CD4-positive, CD25-positive, alpha-beta regulatory T cell (primary cell): Measurements from ENCODE around the gene ULK1. TPM values are rescaled to one million over a fixed set of nuclear protein-coding genes. Genes with fewer than 3 reads are reported as not detected.
A peak's percentile ranks its signal among the peaks of the same experiment; 100 is the strongest.

Experiments used
- ATAC-seq, 2 donors: fragments of 150-1000 bp; cut with Tn5 transposase; one replicate each; pipeline ENCODE4 v1.10.0; 2021; ENCODE audit warnings: low read depth in 2 of 2, moderate number of reproducible peaks in 2 of 2, moderate library complexity in 1 of 2
- DNase-seq, 3 donors: peaks; one replicate each; pipeline versions ENCODE4 v3.0.0 to v3.0.0-alpha.2; 2012 to 2022; ENCODE audit warnings: mixed read lengths in 1 of 3
- H3K27ac ChIP-seq: one replicate; pipeline ENCODE4 v1.7.0; 2013; ENCODE audit warnings: mild to moderate bottlenecking, low read length; ENCODE audit not compliant: insufficient read depth, poor library complexity, severe bottlenecking
- H3K27me3 ChIP-seq: one replicate; pipeline ENCODE4 v1.7.0; 2013; ENCODE audit warnings: low read length; ENCODE audit not compliant: control insufficient read depth, insufficient read depth
- H3K36me3 ChIP-seq: one replicate; pipeline ENCODE4 v1.7.0; 2013; ENCODE audit warnings: mild to moderate bottlenecking, low read length, moderate library complexity; ENCODE audit not compliant: control insufficient read depth, insufficient read depth
- H3K4me1 ChIP-seq: 2 replicates; pipeline ENCODE4 v1.7.0; 2013; ENCODE audit warnings: mild to moderate bottlenecking, low read length; ENCODE audit not compliant: insufficient read depth, control insufficient read depth, poor library complexity, severe bottlenecking
- H3K4me3 ChIP-seq: one replicate; pipeline ENCODE4 v1.7.0; 2013; ENCODE audit warnings: low read depth, mild to moderate bottlenecking, low read length, moderate library complexity
- H3K9me3 ChIP-seq, 2 experiments: 1 replicate in 1 of 2; 2 replicates in 1 of 2; pipeline ENCODE4 v1.7.0; 2013; ENCODE audit warnings: low read length in 2 of 2, mild to moderate bottlenecking in 1 of 2, moderate library complexity in 1 of 2; ENCODE audit not compliant: control insufficient read depth in 2 of 2
- H3K27ac Mint-ChIP-seq, 3 donors: one replicate each; pipeline ENCODE4 v1.8.0; 2020 to 2022; ENCODE audit warnings: mild to moderate bottlenecking in 3 of 3, mixed read lengths in 3 of 3, moderate library complexity in 2 of 3
- H3K27me3 Mint-ChIP-seq: one replicate; pipeline ENCODE4 v1.8.0; 2022; ENCODE audit warnings: mild to moderate bottlenecking, mixed read lengths
- H3K36me3 Mint-ChIP-seq: one replicate; pipeline ENCODE4 v1.8.0; 2020; ENCODE audit warnings: mixed read lengths
- H3K4me1 Mint-ChIP-seq, 4 donors: one replicate each; pipeline ENCODE4 v1.8.0; 2020 to 2022; ENCODE audit warnings: mixed read lengths in 4 of 4, mild to moderate bottlenecking in 1 of 4
- H3K4me3 Mint-ChIP-seq, 4 donors: one replicate each; pipeline ENCODE4 v1.8.0; 2020 to 2022; ENCODE audit warnings: mild to moderate bottlenecking in 4 of 4, mixed read lengths in 4 of 4, moderate library complexity in 3 of 4
- H3K9me3 Mint-ChIP-seq, 7 donors: one replicate each; pipeline ENCODE4 v1.8.0; 2020 to 2022; ENCODE audit warnings: mixed read lengths in 7 of 7, mild to moderate bottlenecking in 3 of 7, moderate library complexity in 2 of 7
- polyA plus RNA-seq, 4 donors: library from polyadenylated mRNA; unstranded; fragments of 300-500 nt; fragmentation: Illumina TruSeq; gene quantifications; one replicate each; pipeline ENCODE4 v1.2.3, GENCODE V29; 2021
- total RNA-seq: library from RNA; stranded (reverse); gene quantifications from one replicate; pipeline ENCODE4 v1.2.3, GENCODE V29; 2022

The ULK1 gene
- total and polyA plus RNA-seq, 5 donors from 2014 or later, result 0.20 to 90.0 (median 0.46) TPM

GRCh38 chr12:131919051-131919347 lies 24.6 kb downstream of the ULK1 start:
- no peak overlapping the region for H3K27ac ChIP-seq
- Mint-ChIP-seq H3K36me3 (no peaks in the 10 kb centered on the region), H3K27me3 (no peaks in the 10 kb centered on the region), H3K9me3 (no peaks in the 10 kb centered on the region), H3K27ac (no peak overlapping the region), H3K4me3 (no peak overlapping the region), H3K4me1 (no peaks in the 10 kb centered on the region)
- no peak overlapping the region for H3K4me3 ChIP-seq
- H3K9me3 ChIP-seq, result no peaks in the 10 kb centered on the region
- ATAC-seq (no peak), DNase-seq (no peak)
- no peaks in the 10 kb centered on the region for H3K27me3 ChIP-seq
- H3K4me1 ChIP-seq, result no peaks in the 10 kb centered on the region
- peaks cover 11% of the 10 kb centered on the region for H3K36me3 ChIP-seq

DNA sequence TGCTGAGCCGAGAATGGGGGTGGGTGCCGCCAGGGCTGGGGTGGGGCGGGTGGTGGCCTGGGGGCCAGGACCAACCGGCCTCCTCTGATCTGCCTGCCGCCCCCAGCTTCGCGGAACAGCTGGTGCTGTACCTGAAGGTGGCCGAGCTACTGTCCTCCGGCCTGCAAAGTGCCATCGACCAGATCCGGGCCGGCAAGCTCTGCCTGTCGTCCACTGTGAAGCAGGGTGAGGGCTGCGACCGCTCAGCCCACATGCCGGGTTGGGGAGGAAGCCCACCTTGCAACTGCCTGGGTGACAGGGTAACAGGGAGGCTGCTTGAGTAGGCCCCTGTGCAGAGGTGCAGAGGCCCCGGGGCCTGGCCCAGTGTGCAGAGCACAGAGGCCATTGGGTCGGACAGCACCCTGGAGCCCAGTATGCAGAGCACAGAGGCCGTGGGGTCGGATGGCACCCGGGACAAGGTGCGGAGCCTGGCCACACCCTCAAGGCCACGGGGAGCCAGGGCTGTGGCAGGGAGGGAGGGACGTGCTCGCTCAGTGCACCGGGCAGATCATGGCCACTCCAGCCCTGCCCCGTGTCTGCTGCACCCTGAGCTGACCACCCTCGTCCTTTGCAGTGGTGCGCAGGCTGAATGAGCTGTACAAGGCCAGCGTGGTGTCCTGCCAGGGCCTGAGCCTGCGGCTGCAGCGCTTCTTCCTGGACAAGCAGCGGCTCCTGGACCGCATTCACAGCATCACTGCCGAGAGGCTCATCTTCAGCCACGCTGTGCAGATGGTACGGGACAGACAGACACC lies 25.1 kb downstream of the ULK1 start:
- Histone ChIP-seq H3K9me3 (no peaks in the 10 kb centered on the region), H3K36me3 (peaks cover 11% of the 10 kb centered on the region), H3K27ac (no peak overlapping the region), H3K27me3 (no peaks in the 10 kb centered on the region), H3K4me1 (peaks cover 5% of the 10 kb centered on the region), H3K4me3 (no peak overlapping the region)
- no peak for DNase-seq
- no peaks in the 10 kb centered on the region for H3K27me3 Mint-ChIP-seq
- H3K9me3 Mint-ChIP-seq, result no peaks in the 10 kb centered on the region
- H3K27ac Mint-ChIP-seq, result no peak overlapping the region
- peaks cover 0 to 2% (median 0%) of the 10 kb centered on the region in 4 donors for H3K4me1 Mint-ChIP-seq
- no peak overlapping the region for H3K4me3 Mint-ChIP-seq
- ATAC-seq, result peak in 1 of 2 donors; percentile 8
- no peaks in the 10 kb centered on the region for H3K36me3 Mint-ChIP-seq

GRCh38 chr12:131920157-131920508 lies 25.7 kb downstream of the ULK1 start:
- DNase-seq (no peak), ATAC-seq (no peak)
- Mint-ChIP-seq H3K36me3 (no peaks in the 10 kb centered on the region), H3K27ac (no peak overlapping the region), H3K9me3 (no peaks in the 10 kb centered on the region), H3K4me3 (no peak overlapping the region), H3K4me1 (peaks cover 0 to 6% (median 2%) of the 10 kb centered on the region in 4 donors), H3K27me3 (no peaks in the 10 kb centered on the region)
- H3K27ac ChIP-seq, result no peak overlapping the region
- no peaks in the 10 kb centered on the region for H3K27me3 ChIP-seq
- peaks cover 7% of the 10 kb centered on the region for H3K4me1 ChIP-seq
- H3K36me3 ChIP-seq, result peaks cover 7% of the 10 kb centered on the region
- H3K9me3 ChIP-seq, result no peaks in the 10 kb centered on the region
- no peak overlapping the region for H3K4me3 ChIP-seq

GRCh38 chr12:131920902-131921840 lies 26.7 kb downstream of the ULK1 start:
- DNase-seq (no peak), ATAC-seq (no peak)
- no peak overlapping the region for H3K4me3 ChIP-seq
- Mint-ChIP-seq H3K36me3 (no peaks in the 10 kb centered on the region), H3K27ac (no peak overlapping the region), H3K9me3 (no peaks in the 10 kb centered on the region), H3K4me3 (peak overlapping the region in 1 of 4 donors; percentile 4), H3K4me1 (peaks cover 0 to 6% (median 3%) of the 10 kb centered on the region in 4 donors), H3K27me3 (no peaks in the 10 kb centered on the region)
- H3K9me3 ChIP-seq, result no peaks in the 10 kb centered on the region
- H3K36me3 ChIP-seq, result peaks cover 2% of the 10 kb centered on the region
- H3K27me3 ChIP-seq, result no peaks in the 10 kb centered on the region
- peaks cover 7% of the 10 kb centered on the region for H3K4me1 ChIP-seq
- H3K27ac ChIP-seq, result no peak overlapping the region

DNA sequence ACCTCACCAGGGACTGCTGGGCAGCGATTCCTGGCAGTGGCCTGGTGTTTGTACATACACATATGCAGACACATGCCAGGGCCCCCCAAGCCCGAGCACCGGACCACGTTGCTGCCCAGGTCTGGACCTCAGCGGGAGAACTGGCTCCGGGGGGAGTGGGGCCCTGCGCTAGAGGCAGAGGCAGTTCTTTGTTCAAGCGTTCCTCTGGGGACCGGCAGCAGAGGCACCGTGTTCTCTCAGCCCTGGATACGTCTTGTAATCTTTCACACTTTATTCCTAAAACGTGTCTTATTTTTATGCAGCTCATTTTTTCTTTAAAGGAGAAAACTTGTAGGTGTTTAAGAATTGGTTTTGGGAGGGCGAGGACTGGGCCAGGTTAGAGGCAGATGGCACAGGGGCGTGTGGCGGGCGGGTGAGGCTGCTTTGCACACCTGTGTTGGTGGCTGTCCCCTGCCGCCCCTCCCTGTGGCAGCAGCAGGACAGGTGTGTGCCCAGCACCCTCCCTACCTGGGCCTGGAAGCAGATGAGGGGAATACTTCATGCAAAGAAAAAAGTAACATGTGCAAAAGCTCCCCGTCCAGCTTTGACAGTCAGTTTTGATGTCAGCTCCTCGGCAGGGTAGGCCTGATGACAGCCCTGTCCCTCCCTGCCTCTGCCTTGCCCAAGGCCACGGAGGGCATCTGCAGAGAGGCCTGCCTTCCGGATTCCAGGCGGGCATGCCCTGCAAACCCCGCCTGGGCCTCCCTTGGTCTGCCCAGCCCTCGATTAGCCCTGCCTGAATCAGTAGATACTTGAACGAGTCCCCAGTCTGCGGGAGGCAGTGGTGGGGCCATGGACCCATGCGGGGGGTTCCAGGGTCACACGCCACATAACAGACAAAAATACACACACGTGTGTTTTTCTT lies 27.7 kb downstream of the ULK1 start:
- peak overlapping the region in 1 of 3 donors; percentile 56 for H3K27ac Mint-ChIP-seq
- Histone ChIP-seq H3K9me3 (no peaks in the 10 kb centered on the region), H3K27ac (no peak overlapping the region), H3K4me1 (peaks cover 7% of the 10 kb centered on the region), H3K4me3 (no peak overlapping the region), H3K27me3 (no peaks in the 10 kb centered on the region), H3K36me3 (peaks cover 2% of the 10 kb centered on the region)
- peak overlapping the region in 1 of 4 donors; percentile 60 for H3K4me3 Mint-ChIP-seq
- no peaks in the 10 kb centered on the region for H3K36me3 Mint-ChIP-seq
- DNase-seq (no peak), ATAC-seq (no peak)
- H3K4me1 Mint-ChIP-seq, result peaks cover 0 to 6% (median 3%) of the 10 kb centered on the region in 4 donors
- no peaks in the 10 kb centered on the region for H3K27me3 Mint-ChIP-seq
- no peaks in the 10 kb centered on the region for H3K9me3 Mint-ChIP-seq

- no peaks in the 10 kb centered on the region for H3K36me3 Mint-ChIP-seq
- H3K27ac Mint-ChIP-seq, result peak overlapping the region in 1 of 3 donors; percentile 56
- ATAC-seq, result no peak
- peak overlapping the region in 1 of 4 donors; percentile 60 for H3K4me3 Mint-ChIP-seq
- no peak for DNase-seq
- Histone ChIP-seq H3K4me3 (no peak overlapping the region), H3K27me3 (no peaks in the 10 kb centered on the region), H3K4me1 (peaks cover 7% of the 10 kb centered on the region), H3K27ac (no peak overlapping the region), H3K9me3 (no peaks in the 10 kb centered on the region), H3K36me3 (peaks cover 2% of the 10 kb centered on the region)
- no peaks in the 10 kb centered on the region for H3K9me3 Mint-ChIP-seq
- H3K27me3 Mint-ChIP-seq, result no peaks in the 10 kb centered on the region
- H3K4me1 Mint-ChIP-seq, result peaks cover 0 to 8% (median 3%) of the 10 kb centered on the region in 4 donors
Observed at GRCh38 chr12:131922772-131923171, 28.4 kb downstream of the ULK1 start.

GRCh38 chr12:131923260-131923659 lies 28.8 kb downstream of the ULK1 start:
- Histone ChIP-seq H3K27ac (no peak overlapping the region), H3K36me3 (peaks cover 2% of the 10 kb centered on the region), H3K4me3 (no peak overlapping the region), H3K4me1 (peaks cover 11% of the 10 kb centered on the region), H3K27me3 (no peaks in the 10 kb centered on the region), H3K9me3 (no peaks in the 10 kb centered on the region)
- no peak overlapping the region for H3K27ac Mint-ChIP-seq
- peaks cover 0 to 12% (median 7%) of the 10 kb centered on the region in 4 donors for H3K4me1 Mint-ChIP-seq
- DNase-seq (no peak), ATAC-seq (no peak)
- H3K4me3 Mint-ChIP-seq, result no peak overlapping the region
- no peaks in the 10 kb centered on the region for H3K36me3 Mint-ChIP-seq
- no peaks in the 10 kb centered on the region for H3K9me3 Mint-ChIP-seq
- no peaks in the 10 kb centered on the region for H3K27me3 Mint-ChIP-seq
